Measurements from ENCODE around the gene LRRFIP1.

GRCh38 chr2:237760506-237761502 is 133.4 kb downstream of the LRRFIP1 start:
- TF ChIP-seq CTCF (IDR thresholded peaks at IDR 0.05) (no peak), POLR2A (IDR thresholded peaks at IDR 0.05) (no peak), EP300 (IDR thresholded peaks at IDR 0.05) (no peak)

Measured in ovary (tissue), 3 donors.